Measurements from ENCODE around the gene TBX15.

DNA sequence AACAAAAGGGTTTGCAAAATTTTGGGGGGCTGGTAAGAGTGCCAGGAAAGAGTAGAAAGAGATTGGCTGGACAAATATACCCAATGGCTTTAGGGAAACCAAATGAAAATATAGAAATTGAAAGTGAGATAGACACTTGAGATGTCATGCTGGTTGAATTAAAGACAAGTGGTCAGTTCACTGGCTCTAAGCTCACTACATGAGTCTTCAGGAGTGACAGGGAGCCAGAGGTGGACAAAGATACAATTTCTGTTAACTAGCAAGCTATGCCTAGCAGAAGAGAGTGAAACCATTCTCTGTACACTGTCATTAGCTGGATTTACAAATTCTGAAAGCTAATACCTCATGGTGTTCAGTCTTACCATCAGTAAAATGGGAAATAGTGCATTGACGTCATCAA lies 82.5 kb downstream of the TBX15 start:
- TF ChIP-seq CTCF (IDR thresholded peaks at IDR 0.05) (no peak), POLR2A (IDR thresholded peaks at IDR 0.05) (no peak)
